Measurements from ENCODE around the gene KIF16B. TPM values are rescaled to one million over a fixed set of nuclear protein-coding genes. Genes with fewer than 3 reads are reported as not detected.

Gene KIF16B
- total and polyA plus RNA-seq, 2 experiments from 2014 or later = 6.5 to 11.1 TPM

DNA sequence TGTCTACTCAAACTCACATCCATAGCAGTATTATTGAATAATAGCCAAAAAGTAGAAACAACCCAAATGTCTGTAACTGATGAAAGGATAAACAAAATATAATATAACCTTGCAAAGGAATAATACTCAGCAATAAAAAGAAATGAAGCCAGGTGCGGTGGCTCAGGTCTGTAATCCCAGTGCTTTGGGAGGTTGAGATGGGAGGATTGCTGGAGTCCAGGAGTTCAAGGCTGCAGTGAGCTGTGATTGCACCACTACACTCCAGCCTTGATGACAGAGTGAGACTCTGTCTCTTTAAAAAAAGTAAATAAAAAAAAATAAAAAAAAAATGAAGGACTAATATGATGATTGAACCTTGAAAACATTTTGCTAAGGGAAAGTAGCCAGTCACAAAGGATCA lies 22.1 kb upstream of the KIF16B start:
- ATAC-seq (no peak), DNase-seq (ENCODE audit: low spot score) (no peak)
- no peak overlapping the region for H3K4me2 ChIP-seq
- H2AFZ ChIP-seq = no peak overlapping the region
- no peak overlapping the region for H3K27ac ChIP-seq (ENCODE audit: low read depth)
- H3K4me1 ChIP-seq (ENCODE audit: insufficient read depth) = no peaks in the 10 kb centered on the region
- Mint-ChIP-seq H3K4me3 (no peak overlapping the region), H3K9me3 (no peaks in the 10 kb centered on the region), H3K27ac (no peak overlapping the region), H3K4me1 (no peaks in the 10 kb centered on the region), H3K36me3 (ENCODE audit: low read depth) (no peaks in the 10 kb centered on the region), H3K27me3 (ENCODE audit: insufficient read depth, low read depth, poor library complexity) (no peaks in the 10 kb centered on the region)
- H4K20me1 ChIP-seq (replicated peaks; ENCODE audit: insufficient read depth) = no peaks in the 10 kb centered on the region
- TF ChIP-seq EZH2phosphoT487 (IDR thresholded peaks at IDR 0.05; ENCODE audit: unreplicated experiment) (no peak), JUNB (IDR thresholded peaks at IDR 0.05; ENCODE audit: unreplicated experiment) (no peak), ZNF331 (CRISPR knock-in tag; IDR thresholded peaks at IDR 0.05; ENCODE audit: low read depth) (no peak), REST (IDR thresholded peaks at IDR 0.05; ENCODE audit: unreplicated experiment) (no peak), EZH2 (IDR thresholded peaks at IDR 0.05; ENCODE audit: low read depth, unreplicated experiment) (no peak), CREB1 (CRISPR knock-in tag; IDR thresholded peaks at IDR 0.05; ENCODE audit: low read depth) (no peak), ZNF114 (CRISPR knock-in tag; IDR thresholded peaks at IDR 0.05) (no peak), NANOG (IDR thresholded peaks at IDR 0.05; ENCODE audit: borderline replicate concordance) (no peak), STAT1 (IDR thresholded peaks at IDR 0.05; ENCODE audit: unreplicated experiment) (no peak), POLR2AphosphoS5 (IDR thresholded peaks at IDR 0.05; ENCODE audit: low read depth) (no peak)
- TF ChIP-seq, protein P1, sequence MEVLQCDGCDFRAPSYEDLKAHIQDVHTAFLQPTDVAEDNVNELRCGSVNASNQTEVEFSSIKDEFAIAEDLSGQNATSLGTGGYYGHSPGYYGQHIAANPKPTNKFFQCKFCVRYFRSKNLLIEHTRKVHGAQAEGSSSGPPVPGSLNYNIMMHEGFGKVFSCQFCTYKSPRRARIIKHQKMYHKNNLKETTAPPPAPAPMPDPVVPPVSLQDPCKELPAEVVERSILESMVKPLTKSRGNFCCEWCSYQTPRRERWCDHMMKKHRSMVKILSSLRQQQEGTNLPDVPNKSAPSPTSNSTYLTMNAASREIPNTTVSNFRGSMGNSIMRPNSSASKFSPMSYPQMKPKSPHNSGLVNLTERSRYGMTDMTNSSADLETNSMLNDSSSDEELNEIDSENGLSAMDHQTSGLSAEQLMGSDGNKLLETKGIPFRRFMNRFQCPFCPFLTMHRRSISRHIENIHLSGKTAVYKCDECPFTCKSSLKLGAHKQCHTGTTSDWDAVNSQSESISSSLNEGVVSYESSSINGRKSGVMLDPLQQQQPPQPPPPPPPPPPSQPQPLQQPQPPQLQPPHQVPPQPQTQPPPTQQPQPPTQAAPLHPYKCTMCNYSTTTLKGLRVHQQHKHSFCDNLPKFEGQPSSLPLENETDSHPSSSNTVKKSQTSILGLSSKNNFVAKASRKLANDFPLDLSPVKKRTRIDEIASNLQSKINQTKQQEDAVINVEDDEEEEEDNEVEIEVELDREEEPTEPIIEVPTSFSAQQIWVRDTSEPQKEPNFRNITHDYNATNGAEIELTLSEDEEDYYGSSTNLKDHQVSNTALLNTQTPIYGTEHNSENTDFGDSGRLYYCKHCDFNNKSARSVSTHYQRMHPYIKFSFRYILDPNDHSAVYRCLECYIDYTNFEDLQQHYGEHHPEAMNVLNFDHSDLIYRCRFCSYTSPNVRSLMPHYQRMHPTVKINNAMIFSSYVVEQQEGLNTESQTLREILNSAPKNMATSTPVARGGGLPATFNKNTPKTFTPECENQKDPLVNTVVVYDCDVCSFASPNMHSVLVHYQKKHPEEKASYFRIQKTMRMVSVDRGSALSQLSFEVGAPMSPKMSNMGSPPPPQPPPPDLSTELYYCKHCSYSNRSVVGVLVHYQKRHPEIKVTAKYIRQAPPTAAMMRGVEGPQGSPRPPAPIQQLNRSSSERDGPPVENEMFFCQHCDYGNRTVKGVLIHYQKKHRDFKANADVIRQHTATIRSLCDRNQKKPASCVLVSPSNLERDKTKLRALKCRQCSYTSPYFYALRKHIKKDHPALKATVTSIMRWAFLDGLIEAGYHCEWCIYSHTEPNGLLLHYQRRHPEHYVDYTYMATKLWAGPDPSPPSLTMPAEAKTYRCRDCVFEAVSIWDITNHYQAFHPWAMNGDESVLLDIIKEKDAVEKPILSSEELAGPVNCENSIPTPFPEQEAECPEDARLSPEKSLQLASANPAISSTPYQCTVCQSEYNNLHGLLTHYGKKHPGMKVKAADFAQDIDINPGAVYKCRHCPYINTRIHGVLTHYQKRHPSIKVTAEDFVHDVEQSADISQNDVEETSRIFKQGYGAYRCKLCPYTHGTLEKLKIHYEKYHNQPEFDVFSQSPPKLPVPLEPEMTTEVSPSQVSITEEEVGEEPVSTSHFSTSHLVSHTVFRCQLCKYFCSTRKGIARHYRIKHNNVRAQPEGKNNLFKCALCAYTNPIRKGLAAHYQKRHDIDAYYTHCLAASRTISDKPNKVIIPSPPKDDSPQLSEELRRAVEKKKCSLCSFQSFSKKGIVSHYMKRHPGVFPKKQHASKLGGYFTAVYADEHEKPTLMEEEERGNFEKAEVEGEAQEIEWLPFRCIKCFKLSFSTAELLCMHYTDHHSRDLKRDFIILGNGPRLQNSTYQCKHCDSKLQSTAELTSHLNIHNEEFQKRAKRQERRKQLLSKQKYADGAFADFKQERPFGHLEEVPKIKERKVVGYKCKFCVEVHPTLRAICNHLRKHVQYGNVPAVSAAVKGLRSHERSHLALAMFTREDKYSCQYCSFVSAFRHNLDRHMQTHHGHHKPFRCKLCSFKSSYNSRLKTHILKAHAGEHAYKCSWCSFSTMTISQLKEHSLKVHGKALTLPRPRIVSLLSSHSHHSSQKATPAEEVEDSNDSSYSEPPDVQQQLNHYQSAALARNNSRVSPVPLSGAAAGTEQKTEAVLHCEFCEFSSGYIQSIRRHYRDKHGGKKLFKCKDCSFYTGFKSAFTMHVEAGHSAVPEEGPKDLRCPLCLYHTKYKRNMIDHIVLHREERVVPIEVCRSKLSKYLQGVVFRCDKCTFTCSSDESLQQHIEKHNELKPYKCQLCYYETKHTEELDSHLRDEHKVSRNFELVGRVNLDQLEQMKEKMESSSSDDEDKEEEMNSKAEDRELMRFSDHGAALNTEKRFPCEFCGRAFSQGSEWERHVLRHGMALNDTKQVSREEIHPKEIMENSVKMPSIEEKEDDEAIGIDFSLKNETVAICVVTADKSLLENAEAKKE (CRISPR knock-in tag; IDR thresholded peaks at IDR 0.05) = no peak
- TF ChIP-seq, protein P2, sequence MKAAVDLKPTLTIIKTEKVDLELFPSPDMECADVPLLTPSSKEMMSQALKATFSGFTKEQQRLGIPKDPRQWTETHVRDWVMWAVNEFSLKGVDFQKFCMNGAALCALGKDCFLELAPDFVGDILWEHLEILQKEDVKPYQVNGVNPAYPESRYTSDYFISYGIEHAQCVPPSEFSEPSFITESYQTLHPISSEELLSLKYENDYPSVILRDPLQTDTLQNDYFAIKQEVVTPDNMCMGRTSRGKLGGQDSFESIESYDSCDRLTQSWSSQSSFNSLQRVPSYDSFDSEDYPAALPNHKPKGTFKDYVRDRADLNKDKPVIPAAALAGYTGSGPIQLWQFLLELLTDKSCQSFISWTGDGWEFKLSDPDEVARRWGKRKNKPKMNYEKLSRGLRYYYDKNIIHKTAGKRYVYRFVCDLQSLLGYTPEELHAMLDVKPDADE (IDR thresholded peaks at IDR 0.05) = no peak
- TF ChIP-seq, protein P3, sequence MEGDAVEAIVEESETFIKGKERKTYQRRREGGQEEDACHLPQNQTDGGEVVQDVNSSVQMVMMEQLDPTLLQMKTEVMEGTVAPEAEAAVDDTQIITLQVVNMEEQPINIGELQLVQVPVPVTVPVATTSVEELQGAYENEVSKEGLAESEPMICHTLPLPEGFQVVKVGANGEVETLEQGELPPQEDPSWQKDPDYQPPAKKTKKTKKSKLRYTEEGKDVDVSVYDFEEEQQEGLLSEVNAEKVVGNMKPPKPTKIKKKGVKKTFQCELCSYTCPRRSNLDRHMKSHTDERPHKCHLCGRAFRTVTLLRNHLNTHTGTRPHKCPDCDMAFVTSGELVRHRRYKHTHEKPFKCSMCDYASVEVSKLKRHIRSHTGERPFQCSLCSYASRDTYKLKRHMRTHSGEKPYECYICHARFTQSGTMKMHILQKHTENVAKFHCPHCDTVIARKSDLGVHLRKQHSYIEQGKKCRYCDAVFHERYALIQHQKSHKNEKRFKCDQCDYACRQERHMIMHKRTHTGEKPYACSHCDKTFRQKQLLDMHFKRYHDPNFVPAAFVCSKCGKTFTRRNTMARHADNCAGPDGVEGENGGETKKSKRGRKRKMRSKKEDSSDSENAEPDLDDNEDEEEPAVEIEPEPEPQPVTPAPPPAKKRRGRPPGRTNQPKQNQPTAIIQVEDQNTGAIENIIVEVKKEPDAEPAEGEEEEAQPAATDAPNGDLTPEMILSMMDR (conservative IDR thresholded peaks at IDR 0.05; ENCODE audit: low read depth in 2 of 2) = no peak
- no peaks in the 10 kb centered on the region for H3K27me3 ChIP-seq (ENCODE audit: insufficient read depth)
- H3K79me2 ChIP-seq (replicated peaks; ENCODE audit: insufficient read depth) = no peaks in the 10 kb centered on the region
- no peaks in the 10 kb centered on the region for H3K36me3 ChIP-seq (ENCODE audit: insufficient read depth)
- H3K4me3 ChIP-seq = no peak overlapping the region
- no peaks in the 10 kb centered on the region for H3K9me2 ChIP-seq (ENCODE audit: insufficient read depth)
- H3F3A ChIP-seq (replicated peaks; ENCODE audit: low read depth) = no peaks in the 10 kb centered on the region

Measured in GM23338 (cell line).